Activated CD8-positive, alpha-beta memory T cell treated with anti-CD3 and anti-CD28 coated beads, Interleukin-2, amount 50 U/mL, for 48 hours (primary cell): ENCODE results near the gene TRMU.
A peak's percentile ranks its signal among the peaks of the same experiment; 100 is the strongest.

Experiments used
- DNase-seq: peaks from one replicate; pipeline ENCODE4 v3.0.0-alpha.2; 2020

The TRMU gene

GRCh38 chr22:46338636-46339035, 3.1 kb downstream of the TRMU start:
- no peak for DNase-seq

- DNase-seq: no peak
Measured at GRCh38 chr22:46339956-46340355, 4.4 kb downstream of the TRMU start.

- DNase-seq: no peak
Measured at GRCh38 chr22:46340676-46341075, 5.2 kb downstream of the TRMU start.

- DNase-seq: no peak
Measured at GRCh38 chr22:46346680-46347405, 11.3 kb downstream of the TRMU start.

GRCh38 chr22:46347646-46348045, 12.1 kb downstream of the TRMU start:
- DNase-seq: no peak

- no peak for DNase-seq
Measured at GRCh38 chr22:46348099-46348695, 12.7 kb downstream of the TRMU start.

GRCh38 chr22:46349238-46349637, 13.7 kb downstream of the TRMU start:
- no peak for DNase-seq

GRCh38 chr22:46349681-46350080, 14.2 kb downstream of the TRMU start:
- DNase-seq: no peak

- no peak for DNase-seq
Measured at GRCh38 chr22:46350121-46350520, 14.6 kb downstream of the TRMU start.

- DNase-seq: no peak
Measured at GRCh38 chr22:46350646-46351045, 15.1 kb downstream of the TRMU start.

- DNase-seq: no peak
Measured at GRCh38 chr22:46351131-46351735, 15.7 kb downstream of the TRMU start.

GRCh38 chr22:46351767-46352166, 16.3 kb downstream of the TRMU start:
- no peak for DNase-seq

- DNase-seq: no peak
Measured at GRCh38 chr22:46352276-46352675, 16.8 kb downstream of the TRMU start.

GRCh38 chr22:46352691-46353386, 17.3 kb downstream of the TRMU start:
- no peak for DNase-seq

GRCh38 chr22:46353483-46354105, 18.1 kb downstream of the TRMU start:
- DNase-seq: no peak

- DNase-seq: no peak
Measured at GRCh38 chr22:46354176-46354992, 18.9 kb downstream of the TRMU start.

- DNase-seq: no peak
Measured at GRCh38 chr22:46354993-46355305, 19.4 kb downstream of the TRMU start.

GRCh38 chr22:46355369-46355995, 20.0 kb downstream of the TRMU start:
- DNase-seq: peak; percentile 84

GRCh38 chr22:46355996-46356471, 20.5 kb downstream of the TRMU start:
- DNase-seq: no peak

GRCh38 chr22:46356496-46357480, 21.3 kb downstream of the TRMU start:
- no peak for DNase-seq
